Stimulated activated CD4-positive, alpha-beta T cell treated with anti-CD3 and anti-CD28 coated beads, Interleukin-4, amount 100 ng/mL, for 48 hours (primary cell): ENCODE measurements around the gene TM4SF5.

ENCODE experiments used
- DNase-seq, 2 donors: peaks; one replicate each; pipeline ENCODE4 v3.0.0-alpha.2; 2020; ENCODE audit warnings: low read depth in 2 of 2

TM4SF5 gene

GRCh38 chr17:4771519-4772234 lies at the start of gene TM4SF5:
TSS of gene TM4SF5 (plus strand) at chr17:4771886. CDS start at chr17:4771923, 37 bp downstream.
- no peak for DNase-seq

GRCh38 chr17:4722678-4723240 lies 48.9 kb upstream of the TM4SF5 start:
- DNase-seq = no peak

GRCh38 chr17:4724650-4725049 lies 47.0 kb upstream of the TM4SF5 start:
- DNase-seq = no peak

GRCh38 chr17:4725646-4726310 lies 45.9 kb upstream of the TM4SF5 start:
- no peak for DNase-seq

- no peak for DNase-seq
These were observed 43.6 kb upstream of the TM4SF5 start for GRCh38 chr17:4728124-4728523.

- no peak for DNase-seq
These were observed 38.6 kb upstream of the TM4SF5 start for GRCh38 chr17:4733073-4733531.

GRCh38 chr17:4734857-4735475 lies 36.7 kb upstream of the TM4SF5 start:
- no peak for DNase-seq

GRCh38 chr17:4735876-4736651 lies 35.6 kb upstream of the TM4SF5 start:
- no peak for DNase-seq

- no peak for DNase-seq
These were observed 33.3 kb upstream of the TM4SF5 start for GRCh38 chr17:4738136-4739121.

GRCh38 chr17:4739122-4740024 lies 32.3 kb upstream of the TM4SF5 start, which contains the start of the genes CXCL16 and ZMYND15:
TSS of gene CXCL16 (minus strand) at chr17:4739928. CDS start at chr17:4739339, 589 bp downstream.
TSS of gene ZMYND15 (plus strand) at chr17:4739833. CDS start at chr17:4740549, 716 bp downstream.
- peak; percentile 36 to 41 for DNase-seq

- DNase-seq = no peak
These were observed 31.7 kb upstream of the TM4SF5 start for GRCh38 chr17:4740025-4740351.

GRCh38 chr17:4740584-4740983 lies 31.1 kb upstream of the TM4SF5 start:
- no peak for DNase-seq

GRCh38 chr17:4741544-4741943 lies 30.1 kb upstream of the TM4SF5 start:
- no peak for DNase-seq

- DNase-seq = no peak
These were observed 29.6 kb upstream of the TM4SF5 start for GRCh38 chr17:4742133-4742532.

- no peak for DNase-seq
These were observed 29.1 kb upstream of the TM4SF5 start for GRCh38 chr17:4742629-4743028.

- DNase-seq = no peak
These were observed 28.5 kb upstream of the TM4SF5 start for GRCh38 chr17:4743216-4743615.

GRCh38 chr17:4743898-4744297 lies 27.8 kb upstream of the TM4SF5 start:
- no peak for DNase-seq

GRCh38 chr17:4744999-4745969 lies 26.4 kb upstream of the TM4SF5 start:
- DNase-seq = no peak
